Dermis blood vessel endothelial cell (primary cell): ENCODE measurements around the gene PITX2. TPM values are rescaled to one million over a fixed set of nuclear protein-coding genes. Genes with fewer than 3 reads are reported as not detected.
"Not testable (repeated sequence)": the region's sequence is repeated elsewhere in the genome, so short reads cannot be mapped to it uniquely, and the experiment has no call there.

Source experiments
- DNase-seq: peaks from one replicate; pipeline ENCODE4 v3.0.0; 2010
- total RNA-seq: library from RNA; depleted of rRNA; stranded (reverse); fragments of >200 nt; gene quantifications from 2 replicates; pipeline ENCODE4 v1.2.3, GENCODE V29; 2014

PITX2 gene
- total RNA-seq, 1 donor from 2014 or later, result not detected

- no peak for DNase-seq
These were observed 11.7 kb downstream of the PITX2 start for GRCh38 chr4:110610940-110611831.

GRCh38 chr4:110610620-110610939 is 12.3 kb downstream of the PITX2 start:
- DNase-seq, result no peak

- DNase-seq, result no peak
These were observed 13.7 kb downstream of the PITX2 start for GRCh38 chr4:110609044-110609750.

GRCh38 chr4:110605077-110605476 is 17.8 kb downstream of the PITX2 start:
- no peak for DNase-seq

GRCh38 chr4:110602061-110602460 is 20.8 kb downstream of the PITX2 start:
- DNase-seq, result no peak

GRCh38 chr4:110597582-110597981 is 25.3 kb downstream of the PITX2 start:
- DNase-seq, result no peak

GRCh38 chr4:110596431-110596830 is 26.4 kb downstream of the PITX2 start:
- DNase-seq, result no peak

GRCh38 chr4:110595583-110595982 is 27.3 kb downstream of the PITX2 start:
- no peak for DNase-seq

GRCh38 chr4:110589297-110589696 is 33.6 kb downstream of the PITX2 start:
- DNase-seq, result peak; percentile 24

- no peak for DNase-seq
These were observed 35.1 kb downstream of the PITX2 start for GRCh38 chr4:110587666-110588285.

GRCh38 chr4:110586131-110586850 is 36.6 kb downstream of the PITX2 start:
- peak; percentile 75 for DNase-seq

GRCh38 chr4:110576696-110577095 is 46.2 kb downstream of the PITX2 start:
- not testable (repeated sequence) for DNase-seq

Other genes with a start within 250 kb of the PITX2 start
- 0.14 and 1.5 TPM in 2 replicates for gene ENPEP, start 146.9 kb downstream of the PITX2 start, total RNA-seq